Smooth muscle cell of the brain vasculature (primary cell): ENCODE measurements around the gene PIH1D1.
"Not testable (repeated sequence)": the region's sequence is repeated elsewhere in the genome, so short reads cannot be mapped to it uniquely, and the experiment has no call there.

Experiments used
- DNase-seq: peaks from one replicate; pipeline ENCODE4 v3.0.0-alpha.2; 2012; ENCODE audit warnings: low read depth, low spot score

Gene PIH1D1

GRCh38 chr19:49481020-49481683 is 29.5 kb upstream of the PIH1D1 start:
- no peak for DNase-seq

GRCh38 chr19:49479975-49480628 is 28.5 kb upstream of the PIH1D1 start:
- no peak for DNase-seq

DNA sequence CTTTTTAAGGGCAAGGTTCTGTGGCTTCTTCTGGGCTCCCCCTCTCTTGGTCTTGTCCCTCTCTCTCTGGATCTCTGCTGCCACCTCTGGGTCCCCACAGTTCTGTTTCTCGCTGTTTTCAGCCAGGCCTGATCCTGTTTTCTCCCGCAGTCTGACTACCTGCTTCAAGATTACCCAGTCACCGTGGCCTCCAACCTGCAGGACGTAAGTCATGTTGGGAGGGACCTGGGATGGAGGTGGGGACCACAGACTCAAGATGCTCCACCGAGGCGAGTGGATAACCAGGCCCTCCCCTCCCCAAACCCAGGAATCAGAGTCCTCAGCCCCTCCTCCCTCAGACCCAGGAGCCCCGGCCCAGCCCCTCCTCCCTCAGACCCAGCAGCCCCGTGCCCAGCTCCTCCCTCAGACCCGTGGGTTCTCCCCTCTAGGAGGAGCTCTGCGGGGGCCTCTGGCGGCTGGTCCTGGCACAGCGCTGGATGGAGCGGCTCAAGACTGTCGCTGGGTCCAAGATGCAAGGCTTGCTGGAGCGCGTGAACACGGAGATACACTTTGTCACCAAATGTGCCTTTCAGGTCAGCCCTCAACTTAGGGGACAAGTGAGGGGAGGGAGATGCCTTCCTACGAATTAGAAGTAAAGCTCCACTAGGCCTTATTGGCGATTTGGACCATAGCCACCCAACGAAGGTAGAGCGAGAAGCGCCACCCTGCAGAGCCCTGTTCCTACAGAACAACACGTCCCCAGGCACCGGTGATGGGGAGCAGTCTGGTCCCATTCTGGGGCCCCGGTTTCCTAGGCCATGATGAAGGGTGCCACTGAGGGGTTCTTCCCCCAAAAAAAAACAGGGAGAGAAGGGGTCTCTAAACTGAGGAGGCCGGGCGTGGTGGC is 24.6 kb upstream of the PIH1D1 start:
- no peak for DNase-seq

GRCh38 chr19:49475191-49475917 is 23.7 kb upstream of the PIH1D1 start:
- no peak for DNase-seq

- no peak for DNase-seq
These were observed 22.9 kb upstream of the PIH1D1 start for GRCh38 chr19:49474542-49474924.

DNA sequence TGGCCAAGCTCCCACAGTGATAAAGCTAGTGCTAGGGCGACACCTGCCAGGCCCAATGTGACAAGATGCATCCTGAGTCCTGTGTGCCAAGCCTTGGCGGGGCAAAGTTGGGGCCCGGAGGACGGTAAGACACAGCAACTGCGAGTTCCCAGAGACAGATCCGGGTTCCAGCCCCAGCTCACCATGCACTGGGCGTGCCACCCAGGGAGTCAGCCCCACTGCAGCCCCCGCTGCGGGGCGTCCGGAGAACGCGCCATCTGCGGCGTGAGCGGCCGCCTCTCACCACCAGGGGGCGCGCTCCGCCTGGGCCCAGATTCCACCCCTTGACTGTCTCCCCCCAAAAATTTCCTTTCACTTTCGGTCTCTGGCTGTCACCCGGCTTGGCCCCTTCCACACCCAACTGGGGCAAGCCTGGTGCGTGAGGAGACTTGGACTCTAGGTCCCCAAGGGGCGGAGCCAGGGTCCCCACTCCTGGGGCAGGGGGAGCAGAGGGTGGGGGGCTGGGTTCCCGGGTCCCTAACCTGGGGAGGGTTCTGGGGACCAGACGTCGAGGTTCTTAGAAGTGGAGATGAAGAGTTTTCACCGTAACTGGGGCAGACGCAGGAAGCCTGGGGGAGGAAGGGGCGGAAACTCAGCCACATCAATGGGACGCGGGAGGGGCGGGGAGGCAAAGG is 22.4 kb upstream of the PIH1D1 start, which contains the start of gene FLT3LG:
Gene FLT3LG, plus strand, starts transcription at position 348 of the 674 bp plus-strand sequence. CDS start 425 bp downstream, outside the sequence.
- DNase-seq = no peak

DNA sequence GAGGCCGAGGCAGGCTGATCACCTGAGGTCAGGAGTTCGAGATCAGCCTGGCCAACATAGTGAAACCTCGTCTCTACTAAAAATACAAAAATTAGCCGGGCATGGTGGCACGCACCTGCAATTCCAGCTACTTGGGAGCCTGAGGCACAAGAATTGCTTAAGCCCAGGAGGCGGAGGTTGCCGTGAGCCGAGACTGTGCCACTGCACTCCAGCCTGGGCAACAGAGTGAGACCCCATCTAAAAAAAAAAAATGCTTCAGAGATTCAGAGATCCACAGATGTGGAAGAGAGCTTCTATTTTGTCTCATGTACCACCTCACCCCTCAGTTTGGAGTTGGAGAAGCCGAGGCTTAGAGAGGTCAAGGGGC is 21.9 kb upstream of the PIH1D1 start:
- DNase-seq = not testable (repeated sequence)

DNA sequence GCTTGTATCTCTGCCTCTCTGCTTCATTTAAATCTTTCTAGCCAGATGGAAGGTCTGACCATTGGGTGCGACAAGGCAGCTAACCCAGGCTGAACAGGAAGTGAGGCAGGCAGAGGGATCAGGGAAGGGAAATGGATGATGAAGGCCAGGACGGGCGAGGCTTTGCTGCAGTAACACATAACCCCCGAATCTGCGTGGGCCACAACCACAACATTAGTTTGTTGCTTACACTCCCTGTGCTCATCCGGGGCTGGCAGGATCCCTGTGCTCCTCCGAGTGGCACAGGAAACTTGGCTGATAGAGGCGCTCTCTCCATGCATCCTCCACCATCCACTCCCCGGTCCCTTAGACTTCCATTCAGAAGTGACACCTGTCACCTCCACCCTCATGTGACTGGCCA is 21.3 kb upstream of the PIH1D1 start:
- no peak for DNase-seq

DNA sequence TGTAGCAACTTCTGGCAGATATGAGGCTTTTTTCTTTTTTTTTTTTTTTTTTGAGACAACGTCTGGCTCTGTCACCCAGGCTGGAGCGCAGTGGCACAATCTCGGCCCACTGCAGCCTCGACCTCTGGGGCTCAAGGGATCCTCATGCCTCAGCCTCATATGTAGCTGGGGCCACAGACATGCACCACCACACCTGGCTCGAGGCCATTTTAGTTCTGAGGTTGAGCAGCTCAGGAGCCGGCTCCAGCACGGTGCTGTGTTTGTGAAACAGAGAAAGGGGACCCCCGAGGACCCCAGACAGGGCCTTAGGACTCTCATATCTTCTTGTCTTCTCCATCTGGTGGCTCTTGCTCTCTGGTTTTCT is 19.0 kb upstream of the PIH1D1 start:
- no peak for DNase-seq

GRCh38 chr19:49469828-49470614 is 18.4 kb upstream of the PIH1D1 start:
- no peak for DNase-seq

DNA sequence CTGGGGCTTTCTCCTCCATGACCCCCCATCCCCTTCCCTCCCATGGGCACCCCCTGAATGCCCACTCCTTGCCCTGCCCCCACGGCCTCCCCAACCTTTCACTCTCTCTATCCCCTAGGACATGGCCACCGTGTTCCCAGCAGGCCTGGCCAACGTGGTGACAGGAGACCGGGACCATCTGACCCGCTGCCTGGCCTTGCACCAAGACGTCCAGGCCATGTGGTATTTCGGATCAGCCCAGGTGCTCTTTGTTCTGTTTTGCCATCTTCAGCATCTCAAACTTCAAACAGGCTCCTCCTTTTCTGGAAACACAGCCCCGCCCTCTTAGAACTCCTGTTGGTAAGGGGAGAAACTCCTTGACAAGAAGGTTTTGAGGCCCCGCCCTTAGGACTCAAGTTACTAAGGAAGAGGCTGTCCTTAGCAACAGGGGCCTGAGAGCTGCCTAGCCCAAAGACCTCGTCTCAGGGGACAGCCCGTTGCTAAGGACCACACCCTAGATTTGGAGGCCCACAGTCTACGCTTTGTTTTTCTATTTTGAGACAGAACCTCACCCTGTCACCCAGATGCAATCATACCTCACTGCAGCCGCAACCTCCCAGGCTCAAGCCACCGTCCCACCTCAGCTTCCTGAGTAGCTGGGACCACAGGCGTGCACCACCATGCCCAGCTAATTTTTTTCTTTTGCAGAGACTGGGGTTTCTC is 17.3 kb upstream of the PIH1D1 start:
- no peak for DNase-seq

DNA sequence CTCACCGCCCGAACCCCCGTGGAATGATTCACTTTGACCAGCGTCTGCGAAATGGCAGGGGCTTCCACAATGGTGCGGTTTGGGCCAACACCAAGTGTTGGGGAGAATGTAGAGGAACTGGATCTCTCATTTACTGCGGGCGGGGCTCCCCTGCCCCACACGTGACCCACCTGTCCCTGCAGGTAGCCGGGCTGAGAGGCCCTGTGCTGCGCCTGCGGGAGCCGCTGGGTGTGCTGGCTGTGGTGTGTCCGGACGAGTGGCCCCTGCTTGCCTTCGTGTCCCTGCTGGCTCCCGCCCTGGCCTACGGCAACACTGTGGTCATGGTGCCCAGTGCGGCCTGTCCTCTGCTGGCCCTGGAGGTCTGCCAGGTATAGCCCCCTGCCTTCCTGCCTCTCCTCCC is 16.6 kb upstream of the PIH1D1 start:
- no peak for DNase-seq

- DNase-seq = no peak
These were observed 13.8 kb upstream of the PIH1D1 start for GRCh38 chr19:49465371-49465770.

DNA sequence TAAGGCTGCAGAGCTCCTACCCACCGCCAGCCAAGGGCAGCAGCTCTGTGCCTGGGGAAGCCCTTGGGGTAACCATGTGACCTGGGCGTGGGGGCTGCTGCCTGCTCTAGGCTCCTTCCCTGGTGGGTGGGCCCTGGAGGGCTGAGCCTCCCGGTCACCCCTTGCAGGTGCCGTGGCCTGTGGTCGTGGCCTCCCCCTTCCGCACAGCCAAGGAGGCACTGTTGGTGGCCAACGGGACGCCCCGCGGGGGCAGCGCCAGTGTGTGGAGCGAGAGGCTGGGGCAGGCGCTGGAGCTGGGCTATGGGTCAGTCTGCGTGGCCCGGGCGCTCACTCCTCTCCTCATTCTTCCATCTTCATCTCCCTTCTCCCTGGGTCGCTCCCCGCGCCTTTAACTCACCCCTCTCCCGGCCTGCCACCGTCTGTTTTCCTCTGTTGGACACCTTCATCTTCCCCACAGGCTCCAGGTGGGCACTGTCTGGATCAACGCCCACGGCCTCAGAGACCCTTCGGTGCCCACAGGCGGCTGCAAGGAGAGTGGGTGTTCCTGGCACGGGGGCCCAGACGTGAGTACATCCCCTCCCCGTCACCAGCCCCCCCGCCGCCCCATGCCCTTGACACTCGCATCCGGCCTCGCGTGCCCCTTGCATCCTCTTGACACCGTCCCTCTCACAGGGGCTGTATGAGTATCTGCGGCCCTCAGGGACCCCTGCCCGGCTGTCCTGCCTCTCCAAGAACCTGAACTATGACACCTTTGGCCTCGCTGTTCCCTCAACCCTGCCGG is 12.5 kb upstream of the PIH1D1 start:
- DNase-seq = no peak

DNA sequence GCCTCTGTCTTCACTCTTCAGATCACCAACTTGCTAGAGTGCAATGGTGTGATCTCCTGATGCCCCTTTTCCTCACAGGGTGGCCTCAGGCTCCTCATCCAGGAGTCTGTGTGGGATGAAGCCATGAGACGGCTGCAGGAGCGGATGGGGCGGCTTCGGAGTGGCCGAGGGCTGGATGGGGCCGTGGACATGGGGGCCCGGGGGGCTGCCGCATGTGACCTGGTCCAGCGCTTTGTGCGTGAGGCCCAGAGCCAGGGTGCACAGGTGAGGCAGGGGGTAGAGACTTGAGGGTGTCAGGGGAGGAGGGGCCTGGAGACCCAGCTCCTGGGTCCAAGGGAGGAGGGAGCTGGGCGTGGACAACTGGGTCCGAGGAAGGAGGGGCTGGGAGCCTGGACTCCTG is 10.9 kb upstream of the PIH1D1 start:
- DNase-seq = no peak

- DNase-seq = no peak
These were observed 10.0 kb upstream of the PIH1D1 start for GRCh38 chr19:49461656-49462055.

DNA sequence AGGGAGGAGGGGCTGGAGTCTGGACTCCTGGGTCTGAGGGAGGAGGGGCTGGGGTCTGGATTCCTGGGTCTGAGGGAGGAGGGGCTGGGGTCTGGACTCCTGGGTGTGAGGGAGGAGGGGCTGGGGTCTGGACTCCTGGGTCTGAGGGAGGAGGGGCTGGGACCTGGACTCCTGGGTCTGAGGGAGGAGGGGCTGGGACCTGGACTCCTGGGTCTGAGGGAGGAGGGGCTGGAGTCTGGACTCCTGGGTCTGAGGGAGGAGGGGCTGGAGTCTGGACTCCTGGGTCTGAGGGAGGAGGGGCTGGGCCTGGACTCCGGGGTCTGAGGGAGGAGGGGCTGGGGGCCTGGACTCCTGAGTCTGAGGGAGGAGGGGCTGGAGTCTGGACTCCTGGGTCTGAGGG is 9.5 kb upstream of the PIH1D1 start:
- not testable (repeated sequence) for DNase-seq

- no peak for DNase-seq
These were observed 7.8 kb upstream of the PIH1D1 start for GRCh38 chr19:49459388-49459787.

- no peak for DNase-seq
These were observed 6.9 kb upstream of the PIH1D1 start for GRCh38 chr19:49458567-49458903.
